ENCODE data around the gene RMND5A.
A peak's percentile ranks its signal among the peaks of the same experiment; 100 is the strongest.

RMND5A gene

GRCh38 chr2:86791573-86791972 lies 71.5 kb downstream of the RMND5A start:
- DNase-seq (ENCODE audit: low read depth in 2 of 2), result no peak

DNA sequence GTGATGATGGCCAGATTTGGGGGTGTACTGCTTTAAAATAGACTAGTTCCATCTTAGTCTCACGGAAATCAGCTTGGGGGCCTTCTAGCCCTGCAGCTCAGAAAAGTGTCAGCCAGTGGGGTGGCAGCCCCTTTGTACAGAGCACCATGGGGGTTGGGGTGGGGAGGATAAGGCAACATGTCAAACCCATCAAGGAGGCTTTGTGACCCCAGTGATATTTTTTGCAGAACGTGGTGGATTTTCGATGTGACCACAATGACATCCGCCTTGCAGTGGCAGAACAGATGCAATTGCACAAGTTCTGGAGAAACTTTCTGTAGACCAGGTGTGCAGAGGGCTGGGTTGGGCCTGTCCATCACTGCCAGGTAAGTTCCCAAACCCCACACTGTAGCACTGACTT lies 73.7 kb downstream of the RMND5A start:
- no peak for DNase-seq (ENCODE audit: low read depth in 2 of 2)

GRCh38 chr2:86794861-86795260 lies 74.8 kb downstream of the RMND5A start:
- no peak for DNase-seq (ENCODE audit: low read depth in 2 of 2)

DNA sequence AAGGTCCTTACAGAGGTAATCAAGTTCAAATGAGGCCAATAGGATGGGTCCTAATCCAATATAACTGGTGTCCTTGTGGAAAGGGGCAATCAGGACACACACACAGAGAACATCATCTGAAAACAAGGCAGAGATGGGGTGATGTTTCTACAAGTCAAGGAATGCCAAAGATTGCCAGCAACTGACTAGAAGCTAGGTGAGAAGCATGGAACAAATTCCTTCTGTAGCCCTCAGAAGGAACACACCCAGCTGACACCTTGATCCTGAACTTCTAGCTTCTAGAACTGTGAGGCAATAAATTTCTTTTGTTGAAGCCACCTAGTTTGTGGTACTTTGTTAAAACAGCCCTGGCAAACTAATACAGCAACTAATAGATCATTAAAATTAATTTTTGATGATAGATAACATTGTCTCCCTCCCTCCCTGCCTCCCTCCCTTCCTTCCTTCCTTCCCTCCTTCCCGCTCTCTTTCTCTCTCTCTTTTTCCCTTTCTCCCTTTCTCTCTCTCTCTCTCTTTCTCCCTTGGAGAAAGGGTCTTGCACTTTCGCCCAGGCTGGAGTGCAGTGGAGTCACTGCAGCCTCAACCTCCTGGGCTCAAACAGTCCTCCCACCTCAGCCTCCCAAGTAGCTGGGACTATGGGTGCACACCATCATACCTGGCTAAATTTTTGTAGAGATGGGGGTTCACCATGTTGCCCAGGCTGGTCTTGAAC lies 80.9 kb downstream of the RMND5A start:
- no peak for DNase-seq (ENCODE audit: low read depth in 2 of 2)

DNA sequence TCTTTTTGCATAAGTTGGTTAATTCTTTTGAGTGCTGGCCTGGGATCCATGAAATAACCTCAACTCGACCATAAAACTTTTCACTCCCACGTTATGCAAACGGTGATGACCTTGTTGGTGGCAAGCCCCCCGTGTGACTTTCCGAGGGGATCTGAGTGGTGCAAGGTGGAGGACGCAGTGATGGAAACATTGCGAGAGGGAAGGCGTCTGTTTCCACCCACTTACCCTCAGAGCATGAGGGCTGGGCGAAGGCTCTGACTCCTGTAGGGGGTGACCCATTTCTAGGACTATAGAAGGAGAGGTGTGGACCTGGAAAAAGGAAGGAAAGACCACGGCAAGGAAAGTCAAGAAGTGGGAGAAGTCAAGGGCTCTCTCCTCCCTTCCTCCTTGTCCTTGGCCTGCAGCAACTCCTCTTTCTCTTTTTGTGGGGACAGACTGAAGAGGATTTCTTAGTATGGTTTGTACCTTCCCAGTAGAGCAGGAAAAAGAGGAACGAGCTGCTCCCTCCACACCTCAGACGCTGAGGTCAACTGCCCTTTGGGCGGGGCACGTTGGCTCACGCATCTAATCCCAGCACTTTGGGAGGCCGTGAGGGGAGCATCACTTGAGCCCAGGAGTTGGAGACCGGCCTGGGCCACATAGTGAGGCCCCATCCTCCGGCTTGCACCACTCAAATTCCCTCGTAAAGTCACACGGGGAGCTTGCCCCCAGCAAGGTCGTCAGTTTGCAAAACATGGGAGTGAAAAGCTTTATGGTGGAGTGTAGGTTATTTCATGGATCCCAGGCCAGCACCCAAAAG lies 86.2 kb downstream of the RMND5A start:
- no peak for DNase-seq (ENCODE audit: low read depth in 2 of 2)

GRCh38 chr2:86807133-86807467 lies 87.0 kb downstream of the RMND5A start:
- DNase-seq (ENCODE audit: low read depth in 2 of 2), result no peak

GRCh38 chr2:86807468-86808275 lies 87.6 kb downstream of the RMND5A start:
- DNase-seq (ENCODE audit: low read depth in 2 of 2), result no peak

GRCh38 chr2:86808315-86809161 lies 88.4 kb downstream of the RMND5A start:
- peak; percentile 91 to 94 for DNase-seq (ENCODE audit: low read depth in 2 of 2)

DNA sequence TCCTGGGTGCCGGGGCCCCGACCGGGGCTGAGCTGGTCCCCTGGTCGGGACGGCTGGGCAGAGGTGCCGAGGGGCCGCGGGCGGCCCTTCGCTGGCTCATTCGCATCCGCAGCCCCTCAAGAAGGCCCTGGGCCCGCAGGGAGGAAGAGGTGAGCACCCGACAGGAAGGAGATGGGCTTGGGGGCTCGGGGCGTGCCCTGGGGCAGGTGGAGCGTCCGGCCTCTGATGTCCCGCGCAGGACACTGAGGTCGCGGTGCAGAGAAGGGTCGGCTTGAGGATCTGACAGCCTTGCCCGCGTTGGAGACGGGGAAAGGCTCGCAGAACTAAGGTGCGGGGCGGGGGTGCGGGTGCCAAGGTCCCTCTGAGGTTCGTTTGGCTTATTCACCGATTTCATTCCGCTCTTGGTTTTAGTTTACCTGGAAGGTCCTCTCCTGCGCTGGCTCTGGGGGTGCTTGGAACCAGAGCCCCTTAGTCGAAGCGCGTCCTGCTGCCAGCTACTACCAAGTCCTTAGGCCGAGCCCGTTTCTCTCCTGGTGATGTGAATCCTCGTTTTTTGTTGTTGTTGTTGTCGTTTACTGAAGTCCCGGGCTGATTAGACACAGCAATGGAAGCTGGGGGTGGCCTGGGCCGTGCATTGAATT lies 89.5 kb downstream of the RMND5A start:
- no peak for DNase-seq (ENCODE audit: low read depth in 2 of 2)

GRCh38 chr2:86815611-86816010 lies 95.5 kb downstream of the RMND5A start:
- no peak for DNase-seq (ENCODE audit: low read depth in 2 of 2)

DNA sequence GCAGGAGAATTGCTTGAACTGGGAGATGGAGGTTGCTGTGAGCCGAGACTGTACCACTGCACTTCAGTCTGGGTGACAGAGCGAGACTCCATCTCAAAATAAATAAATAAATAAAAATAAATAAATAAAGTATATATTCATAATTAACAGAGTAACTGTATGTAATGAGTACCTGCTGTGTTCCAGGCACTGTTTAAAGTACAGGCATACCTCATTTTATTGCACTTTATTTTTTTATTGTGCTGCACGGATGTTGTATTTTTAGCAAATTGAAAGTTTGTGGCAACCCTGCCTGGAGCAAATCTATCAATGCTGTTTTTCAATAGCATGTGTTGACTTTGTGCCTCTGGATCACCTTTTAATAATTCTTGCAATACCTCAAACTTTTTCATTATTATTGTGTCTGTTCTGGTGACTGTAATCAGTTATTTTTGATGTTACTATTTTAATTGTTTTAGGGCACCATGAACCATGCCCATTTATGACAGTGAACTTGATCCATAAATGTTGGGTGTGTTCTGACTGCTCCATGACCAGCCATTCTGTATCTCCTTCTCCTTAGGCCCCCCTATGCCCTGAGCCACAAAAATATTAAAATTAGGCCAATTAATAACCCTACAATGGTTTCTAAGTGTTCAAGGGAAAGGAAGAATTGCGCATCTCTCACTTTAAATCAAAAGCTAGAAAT lies 98.2 kb downstream of the RMND5A start:
- DNase-seq (ENCODE audit: low read depth in 2 of 2), result no peak

DNA sequence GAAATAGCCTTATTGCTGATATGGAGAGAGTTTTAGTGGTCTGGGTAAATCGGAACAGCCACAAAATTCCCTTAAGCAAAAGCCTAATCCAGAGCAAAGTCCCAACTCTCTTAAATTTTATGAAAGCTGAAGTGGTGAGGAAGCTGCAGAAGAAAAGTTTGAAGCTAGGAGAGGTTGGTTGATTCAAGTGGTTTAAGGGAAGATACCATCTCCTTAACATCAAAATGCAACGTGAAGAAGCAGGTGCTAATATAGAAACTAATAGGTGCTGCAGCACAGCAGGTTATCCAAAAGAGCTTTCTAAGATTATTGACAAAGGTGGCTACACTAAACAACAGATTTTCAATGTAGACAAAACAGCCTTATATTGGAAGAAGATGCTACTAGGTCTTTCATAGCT lies 98.9 kb downstream of the RMND5A start:
- no peak for DNase-seq (ENCODE audit: low read depth in 2 of 2)

GRCh38 chr2:86821306-86821705 lies 101.2 kb downstream of the RMND5A start:
- DNase-seq (ENCODE audit: low read depth in 2 of 2), result no peak

GRCh38 chr2:86821842-86822241 lies 101.8 kb downstream of the RMND5A start:
- DNase-seq (ENCODE audit: low read depth in 2 of 2), result no peak

DNA sequence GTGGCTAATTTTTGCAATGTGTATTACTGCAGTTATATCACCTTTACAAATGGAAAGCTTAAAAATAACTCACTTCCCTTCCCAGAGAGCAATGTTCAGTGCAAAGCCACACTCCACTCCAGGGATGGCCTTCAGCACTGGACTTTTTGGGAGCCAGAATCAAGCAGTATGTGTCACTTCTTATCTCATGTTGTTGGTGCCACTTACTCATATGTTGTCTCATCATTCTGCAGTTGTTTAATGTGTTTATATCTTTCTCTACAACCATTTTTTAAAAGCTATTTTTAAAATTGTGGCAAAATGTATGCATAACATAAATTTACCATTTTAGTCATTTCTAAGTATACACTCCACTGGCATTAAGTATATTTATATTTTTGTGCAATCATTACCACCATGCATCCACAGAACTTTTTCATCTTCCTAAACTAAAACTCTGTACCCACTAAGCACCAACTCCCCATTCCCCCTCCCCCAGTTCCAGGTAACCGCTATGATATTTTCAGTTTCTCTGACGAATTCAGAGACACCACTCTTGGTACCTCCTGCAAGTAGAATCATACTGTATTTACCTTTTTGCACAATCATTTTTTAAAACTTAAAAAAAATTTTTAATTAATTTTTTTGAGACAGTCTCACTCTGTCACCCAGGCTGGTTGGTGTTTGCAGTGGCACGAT lies 102.7 kb downstream of the RMND5A start:
- no peak for DNase-seq (ENCODE audit: low read depth in 2 of 2)

GRCh38 chr2:86825036-86825692 lies 105.1 kb downstream of the RMND5A start:
- DNase-seq (ENCODE audit: low read depth in 2 of 2), result no peak

- no peak for DNase-seq (ENCODE audit: low read depth in 2 of 2)
Measured at GRCh38 chr2:86825693-86826381, 105.7 kb downstream of the RMND5A start.

- DNase-seq (ENCODE audit: low read depth in 2 of 2), result no peak
Measured at GRCh38 chr2:86826951-86827350, 106.9 kb downstream of the RMND5A start.
